ENCODE data around the gene LRTM2. TPM values are rescaled to one million over a fixed set of nuclear protein-coding genes. Genes with fewer than 3 reads are reported as not detected.

LRTM2 gene
- total and polyA plus RNA-seq, 2 of the 4 experiments (the other 2 are of a cell fraction): not detected

DNA sequence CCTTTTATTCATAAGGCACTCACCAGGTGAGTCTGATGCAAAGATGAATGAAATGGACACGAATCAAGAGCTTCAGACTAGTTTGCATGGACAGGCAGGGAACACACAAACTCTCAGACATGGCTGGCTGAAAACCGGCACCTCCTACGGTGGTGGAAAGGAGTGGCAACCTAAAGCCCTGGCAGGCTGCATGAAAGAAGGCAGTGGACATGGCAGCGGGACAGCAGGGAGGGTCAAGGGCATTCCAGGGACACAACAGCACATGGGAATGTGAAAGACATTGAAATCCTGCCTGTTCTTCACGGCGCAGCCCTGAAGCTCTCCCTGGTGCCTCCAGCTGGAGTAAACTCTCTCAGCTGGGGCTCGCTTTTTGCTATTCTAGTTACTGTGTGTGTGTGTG lies 16.6 kb upstream of the LRTM2 start:
- no peak overlapping the region for H3K4me3 ChIP-seq (ENCODE audit: insufficient read depth, low read depth, low read length)
- dilution Hi-C loops (cut with HindIII; ENCODE audit: low sequenced_read_pairs, unreplicated experiment) (no loop called here), in situ Hi-C loops (cut with MboI; ENCODE audit: low sequenced_read_pairs) (loop anchor here (10.0 to 25.0 kb wide), 3 partner anchors 221 to 781 kb away; no protein-coding TSS in a partner anchor), intact Hi-C loops (cut with micrococcal nuclease) (no loop called here)
- no peak overlapping the region for H3K56ac ChIP-seq (ENCODE audit: extremely low read depth, insufficient read depth, low read length)
- DNase-seq (no peak), ATAC-seq (ENCODE audit: low read depth) (no peak)
- H4K20me1 ChIP-seq (ENCODE audit: insufficient read depth, low read length): no peaks in the 10 kb centered on the region
- no peak overlapping the region for H4K8ac ChIP-seq (ENCODE audit: low read depth in 2 of 2, low read length in 2 of 2)
- no peak overlapping the region for H2BK5ac ChIP-seq (ENCODE audit: low read depth, low read length, poor library complexity, severe bottlenecking)
- no peak overlapping the region for H3K27ac ChIP-seq (ENCODE audit: insufficient read depth, low read length)
- H2AFZ ChIP-seq (replicated peaks; ENCODE audit: low read length, poor library complexity): peak overlapping the region; percentile 52
- H3K36me3 ChIP-seq (ENCODE audit: control insufficient read depth, insufficient read depth, low read length): no peaks in the 10 kb centered on the region
- ChIA-PET POLR2A (ENCODE audit: unreplicated experiment) (no interaction called here), CTCF (interaction anchor here (1.8 kb wide), 1 partner anchor 136 kb away, joined by 6 read pairs; no protein-coding TSS in a partner anchor)
- TF ChIP-seq, protein P1, sequence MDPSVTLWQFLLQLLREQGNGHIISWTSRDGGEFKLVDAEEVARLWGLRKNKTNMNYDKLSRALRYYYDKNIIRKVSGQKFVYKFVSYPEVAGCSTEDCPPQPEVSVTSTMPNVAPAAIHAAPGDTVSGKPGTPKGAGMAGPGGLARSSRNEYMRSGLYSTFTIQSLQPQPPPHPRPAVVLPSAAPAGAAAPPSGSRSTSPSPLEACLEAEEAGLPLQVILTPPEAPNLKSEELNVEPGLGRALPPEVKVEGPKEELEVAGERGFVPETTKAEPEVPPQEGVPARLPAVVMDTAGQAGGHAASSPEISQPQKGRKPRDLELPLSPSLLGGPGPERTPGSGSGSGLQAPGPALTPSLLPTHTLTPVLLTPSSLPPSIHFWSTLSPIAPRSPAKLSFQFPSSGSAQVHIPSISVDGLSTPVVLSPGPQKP (IDR thresholded peaks at IDR 0.05; ENCODE audit: borderline replicate concordance, low read depth, low read length): no peak
- TF ChIP-seq CTCF (conservative IDR thresholded peaks at IDR 0.05; ENCODE audit: low read depth, low read length): no peak
- TF ChIP-seq RFX5 (IDR thresholded peaks at IDR 0.05; ENCODE audit: low read depth, low read length): no peak
- TF ChIP-seq RAD21 (IDR thresholded peaks at IDR 0.05; ENCODE audit: low read length): no peak
- no peak for TF ChIP-seq SMC3 (IDR thresholded peaks at IDR 0.05; ENCODE audit: low read depth, low read length)
- TF ChIP-seq CEBPB (IDR thresholded peaks at IDR 0.05; ENCODE audit: low read depth, low read length): no peak
- TF ChIP-seq, protein P2, sequence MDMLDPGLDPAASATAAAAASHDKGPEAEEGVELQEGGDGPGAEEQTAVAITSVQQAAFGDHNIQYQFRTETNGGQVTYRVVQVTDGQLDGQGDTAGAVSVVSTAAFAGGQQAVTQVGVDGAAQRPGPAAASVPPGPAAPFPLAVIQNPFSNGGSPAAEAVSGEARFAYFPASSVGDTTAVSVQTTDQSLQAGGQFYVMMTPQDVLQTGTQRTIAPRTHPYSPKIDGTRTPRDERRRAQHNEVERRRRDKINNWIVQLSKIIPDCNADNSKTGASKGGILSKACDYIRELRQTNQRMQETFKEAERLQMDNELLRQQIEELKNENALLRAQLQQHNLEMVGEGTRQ (IDR thresholded peaks at IDR 0.05; ENCODE audit: low read depth, low read length): no peak
- no peak for TF ChIP-seq FOS (IDR thresholded peaks at IDR 0.05; ENCODE audit: low read depth, low read length)
- TF ChIP-seq MXI1 (IDR thresholded peaks at IDR 0.05; ENCODE audit: borderline replicate concordance, low read depth, low read length): no peak
- no peak for TF ChIP-seq NFE2L2 (IDR thresholded peaks at IDR 0.05; ENCODE audit: low read depth, low read length)
- no peak for TF ChIP-seq MAFK (IDR thresholded peaks at IDR 0.05; ENCODE audit: low read depth, low read length)
- no peak for TF ChIP-seq POLR2A (IDR thresholded peaks at IDR 0.05; ENCODE audit: low read depth, low read length)
- no peak for TF ChIP-seq CHD1 (IDR thresholded peaks at IDR 0.05; ENCODE audit: low read depth, low read length)
- TF ChIP-seq RCOR1 (IDR thresholded peaks at IDR 0.05; ENCODE audit: insufficient replicate concordance, low read length): no peak
- TF ChIP-seq BHLHE40 (IDR thresholded peaks at IDR 0.05; ENCODE audit: low read depth, low read length): no peak
- no peak overlapping the region for H3K14ac ChIP-seq (replicated peaks; ENCODE audit: low read depth, low read length)
- H2AK9ac ChIP-seq (replicated peaks; ENCODE audit: low read depth, low read length, poor library complexity): no peak overlapping the region
- no peaks in the 10 kb centered on the region for H3K4me1 ChIP-seq (ENCODE audit: control insufficient read depth, insufficient read depth, low read length)
- no peak overlapping the region for H3K4me2 ChIP-seq (ENCODE audit: low read depth, low read length)
- 40% methylated on average over 1 of the region's 7 CpGs; no CpG with 5 or more reads in 1 of the 2 experiments for WGBS, 2 experiments (ENCODE audit: extremely low coverage in 2 of 2, insufficient read length in 1 of 2)
- H2BK120ac ChIP-seq (ENCODE audit: low read depth, low read length): no peak overlapping the region
- H4K5ac ChIP-seq (ENCODE audit: low read depth, low read length): no peak overlapping the region
- no peaks in the 10 kb centered on the region for H3K9me3 ChIP-seq (ENCODE audit: control insufficient read depth, insufficient read depth, low read length)
- H2AK5ac ChIP-seq (ENCODE audit: low read depth, low read length): no peak overlapping the region
- H2BK15ac ChIP-seq (ENCODE audit: low read depth, low read length): no peak overlapping the region
- H2BK20ac ChIP-seq (ENCODE audit: low read depth, low read length): no peak overlapping the region
- no peak overlapping the region for H3K9ac ChIP-seq (ENCODE audit: low read depth, low read length)
- no peaks in the 10 kb centered on the region for H3K79me1 ChIP-seq (ENCODE audit: low read depth in 1 of 2, low read length in 2 of 2)
- no peak overlapping the region for H3K23ac ChIP-seq (ENCODE audit: low read depth, low read length)
- no peak overlapping the region for H3K4ac ChIP-seq (ENCODE audit: low read depth, low read length)
- no TSS peak for BruUV-seq (replicated peaks)
- no peaks in the 10 kb centered on the region for H3K27me3 ChIP-seq (ENCODE audit: control insufficient read depth, insufficient read depth, low read length)
- H4K91ac ChIP-seq (ENCODE audit: insufficient read depth, low read depth, low read length): no peak overlapping the region
- H3K18ac ChIP-seq (ENCODE audit: low read depth, low read length): no peak overlapping the region
- no peaks in the 10 kb centered on the region for H3K9me1 ChIP-seq (ENCODE audit: insufficient read depth, low read length)

Measured in IMR-90 (cell line).